Sigmoid colon (tissue), 7 donors: ENCODE data around the gene ZNF679. TPM values are rescaled to one million over a fixed set of nuclear protein-coding genes. Genes with fewer than 3 reads are reported as not detected.
"Not testable (repeated sequence)": the region's sequence is repeated elsewhere in the genome, so short reads cannot be mapped to it uniquely, and the experiment has no call there.

Source experiments
- DNase-seq: peaks from one replicate; pipeline ENCODE4 v3.0.0-alpha.2; 2019
- H3K27ac ChIP-seq, 4 donors: fragments of 200-600 bp; sonication (generic); one replicate each; pipeline ENCODE4 v1.5.1; 2016 to 2019; ENCODE audit warnings: mild to moderate bottlenecking in 1 of 4
- H3K27me3 ChIP-seq, 3 donors: fragments of 200-600 bp; sonication (generic); one replicate each; pipeline ENCODE4 v1.5.1; 2019; ENCODE audit warnings: mild to moderate bottlenecking in 1 of 3
- H3K36me3 ChIP-seq, 4 donors: fragments of 200-600 bp; sonication (generic); one replicate each; pipeline ENCODE4 v1.5.1; 2016 to 2019
- H3K4me1 ChIP-seq, 4 donors: fragments of 200-600 bp; sonication (generic); one replicate each; pipeline ENCODE4 v1.5.1; 2017 to 2019
- H3K4me3 ChIP-seq, 4 donors: fragments of 200-600 bp; sonication (generic); one replicate each; pipeline ENCODE4 v1.5.1; 2017 to 2019; ENCODE audit warnings: mild to moderate bottlenecking in 2 of 4, moderate library complexity in 1 of 4
- H3K9me3 ChIP-seq, 4 donors: fragments of 200-600 bp in 3 of 4; sonication (generic) in 3 of 4; one replicate each; pipeline versions ENCODE4 v1.5.1 to v1.6.1; 2013 to 2019
- EP300 ChIP-seq, 4 donors: sonication (generic); formaldehyde crosslinking; IDR thresholded peaks; one replicate each; pipeline ENCODE4 v1.6.1; 2017; ENCODE audit warnings: antibody characterized with exemption in 4 of 4
- POLR2A ChIP-seq, 2 donors: fragments of 450-650 bp; IDR thresholded peaks; one replicate each; pipeline ENCODE4 v1.6.1; 2016; ENCODE audit warnings: antibody characterized with exemption in 2 of 2, mild to moderate bottlenecking in 2 of 2, moderate library complexity in 2 of 2
- POLR2AphosphoS5 ChIP-seq, 4 donors: sonication (generic); formaldehyde crosslinking; IDR thresholded peaks; one replicate each; pipeline ENCODE4 v1.6.1; 2017; ENCODE audit warnings: antibody characterized with exemption in 4 of 4
- WGBS, 2 donors: extraction: QIAGEN DNeasy Blood & Tissue Kit; methylation state at CpG; one replicate each; pipeline ENCODE4 v1.1.7; 2013; 5-methylcytosine and 5-hydroxymethylcytosine counted together
- intact Hi-C: fragments of 100-400 bp; cut with DNase I; formaldehyde crosslinking; loops from one replicate; pipeline ENCODE4 v1.15.1; 2023
- polyA plus RNA-seq, 3 donors: library from polyadenylated mRNA; stranded (reverse); fragments of 200-250 nt; gene quantifications; one replicate each; pipeline ENCODE4 v1.2.3, GENCODE V29; 2013
- total RNA-seq, 4 donors: library from RNA; depleted of rRNA; stranded (reverse); fragments of >200 nt; gene quantifications; one replicate each; pipeline ENCODE4 v1.1.0, GENCODE V29; 2016
- TF ChIP-seq, protein P1 (sequence below), 4 experiments: fragments of 450-650 bp in 3 of 4; fragments of 200-600 bp in 1 of 4; IDR thresholded peaks; one replicate each; pipeline ENCODE4 v1.5.1; 2016 to 2019; ENCODE audit warnings: antibody characterized with exemption in 4 of 4, mild to moderate bottlenecking in 3 of 4, moderate library complexity in 2 of 4
- donor health status: healthy with polysubstance abuse.
- donor health status: Bipolar disorder and iron deficiency.
- donor health status: healthy.

The ZNF679 gene
- total and polyA plus RNA-seq, 7 donors, result not detected

DNA sequence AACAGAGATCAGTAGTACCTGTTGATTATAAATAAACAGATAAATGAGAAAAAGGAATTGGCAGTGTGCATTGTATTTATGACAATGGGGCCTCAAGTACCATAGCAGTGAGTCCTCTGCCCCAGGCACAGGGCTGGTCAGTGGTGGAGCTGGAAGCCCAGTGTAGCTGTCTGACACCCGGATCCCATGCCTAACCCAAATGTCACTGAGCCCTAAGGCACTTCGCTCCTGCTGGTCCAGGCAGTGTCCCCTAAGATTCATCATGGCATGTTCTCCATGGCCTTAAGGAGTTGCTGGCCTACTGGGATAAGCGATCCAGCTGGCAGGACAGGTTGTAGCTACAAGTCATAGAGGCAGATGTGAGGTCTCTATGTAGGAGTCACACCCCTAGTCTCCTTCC, 82.2 kb downstream of the ZNF679 start:
- Histone ChIP-seq H3K9me3 (no peaks in the 10 kb centered on the region), H3K4me1 (peaks cover 0 to 34% (median 25%) of the 10 kb centered on the region in 4 donors), H3K4me3 (no peak overlapping the region), H3K36me3 (no peaks in the 10 kb centered on the region), H3K27ac (no peak overlapping the region), H3K27me3 (no peaks in the 10 kb centered on the region)
- 80 to 98% methylated on average over 3 of the region's 3 CpGs for WGBS, 2 donors
- TF ChIP-seq, protein P1, sequence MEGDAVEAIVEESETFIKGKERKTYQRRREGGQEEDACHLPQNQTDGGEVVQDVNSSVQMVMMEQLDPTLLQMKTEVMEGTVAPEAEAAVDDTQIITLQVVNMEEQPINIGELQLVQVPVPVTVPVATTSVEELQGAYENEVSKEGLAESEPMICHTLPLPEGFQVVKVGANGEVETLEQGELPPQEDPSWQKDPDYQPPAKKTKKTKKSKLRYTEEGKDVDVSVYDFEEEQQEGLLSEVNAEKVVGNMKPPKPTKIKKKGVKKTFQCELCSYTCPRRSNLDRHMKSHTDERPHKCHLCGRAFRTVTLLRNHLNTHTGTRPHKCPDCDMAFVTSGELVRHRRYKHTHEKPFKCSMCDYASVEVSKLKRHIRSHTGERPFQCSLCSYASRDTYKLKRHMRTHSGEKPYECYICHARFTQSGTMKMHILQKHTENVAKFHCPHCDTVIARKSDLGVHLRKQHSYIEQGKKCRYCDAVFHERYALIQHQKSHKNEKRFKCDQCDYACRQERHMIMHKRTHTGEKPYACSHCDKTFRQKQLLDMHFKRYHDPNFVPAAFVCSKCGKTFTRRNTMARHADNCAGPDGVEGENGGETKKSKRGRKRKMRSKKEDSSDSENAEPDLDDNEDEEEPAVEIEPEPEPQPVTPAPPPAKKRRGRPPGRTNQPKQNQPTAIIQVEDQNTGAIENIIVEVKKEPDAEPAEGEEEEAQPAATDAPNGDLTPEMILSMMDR (IDR thresholded peaks at IDR 0.05), result no peak
- TF ChIP-seq POLR2A (IDR thresholded peaks at IDR 0.05) (no peak), EP300 (IDR thresholded peaks at IDR 0.05) (no peak), POLR2AphosphoS5 (IDR thresholded peaks at IDR 0.05) (no peak)
- no peak for DNase-seq
- intact Hi-C loops, result loop anchor here (10.0 kb wide), 1 partner anchor 594 kb away; the partner anchor contains the start of gene ZNF273

DNA sequence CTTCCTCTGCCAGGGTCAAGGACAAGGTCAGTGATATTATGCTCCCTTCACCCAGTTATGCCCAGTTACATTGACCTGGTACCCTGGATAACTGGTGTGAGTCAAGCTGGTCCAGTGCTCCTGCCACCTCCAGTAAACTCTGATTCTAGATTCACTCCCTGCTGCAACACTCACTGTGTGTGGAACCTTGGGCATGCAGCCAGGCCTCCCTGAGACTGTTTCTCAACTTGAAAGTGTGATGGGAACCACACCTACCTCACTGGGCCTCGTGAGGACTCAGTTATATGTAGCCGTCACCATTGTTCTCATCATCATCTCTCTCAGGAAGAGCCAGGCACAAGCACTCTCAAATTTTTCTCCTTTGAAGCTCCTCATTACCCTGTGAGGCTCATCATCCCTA, 84.6 kb downstream of the ZNF679 start:
- TF ChIP-seq, protein P1 (IDR thresholded peaks at IDR 0.05), result no peak
- TF ChIP-seq POLR2AphosphoS5 (IDR thresholded peaks at IDR 0.05) (no peak), POLR2A (IDR thresholded peaks at IDR 0.05) (no peak), EP300 (IDR thresholded peaks at IDR 0.05) (no peak)
- 41 to 63% methylated on average over 2 of the region's 2 CpGs for WGBS, 2 donors
- Histone ChIP-seq H3K4me3 (no peak overlapping the region), H3K36me3 (no peaks in the 10 kb centered on the region), H3K27ac (peak overlapping the region in 2 of 4 donors; percentile 67 to 70), H3K9me3 (no peaks in the 10 kb centered on the region), H3K4me1 (peaks cover 0 to 26% (median 20%) of the 10 kb centered on the region in 4 donors), H3K27me3 (no peaks in the 10 kb centered on the region)
- intact Hi-C loops, result loop anchor here (10.0 kb wide), 1 partner anchor 592 kb away; the partner anchor contains the start of gene ZNF273
- no peak for DNase-seq

DNA sequence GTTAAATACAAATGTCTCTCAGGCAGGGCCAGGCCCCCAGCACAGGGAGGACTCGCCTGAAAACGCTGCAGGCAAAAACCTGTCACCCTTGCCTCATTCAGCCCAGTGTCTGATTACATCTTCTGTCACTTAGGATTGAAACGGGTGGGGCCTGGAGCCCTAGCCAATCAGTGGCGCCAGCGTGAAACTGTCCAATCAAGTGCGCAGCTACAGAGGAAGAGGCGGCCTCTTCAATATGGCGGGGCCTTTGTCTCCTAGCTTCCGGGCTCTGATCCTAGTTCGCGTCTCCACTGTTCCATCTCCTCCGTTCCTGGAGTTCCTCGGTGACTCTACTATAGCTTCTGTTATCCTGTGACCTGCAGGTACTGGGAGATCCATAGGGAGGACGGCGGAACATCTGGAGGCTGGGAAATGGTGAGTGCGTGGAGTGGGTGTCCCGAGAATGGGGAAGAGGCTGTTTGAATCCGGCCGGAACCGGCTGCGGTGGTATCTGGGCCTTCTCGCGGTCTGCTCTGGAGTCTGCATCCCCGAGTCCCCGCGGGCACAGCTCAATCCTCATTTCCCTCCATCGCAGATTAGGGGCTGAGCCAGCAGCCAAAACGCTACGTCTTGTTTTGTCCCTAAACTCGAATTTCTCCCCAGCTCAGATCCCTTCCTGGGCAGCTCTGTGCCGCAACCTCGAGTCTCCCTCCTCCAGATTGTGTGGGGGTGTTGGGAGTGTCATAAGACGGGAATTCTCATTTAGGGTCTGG, 85.6 kb downstream of the ZNF679 start, which contains the start of gene ZNF736:
Gene ZNF736, plus strand, starts transcription at position 222 of the 752 bp plus-strand sequence. Its CDS starts 190 bp downstream, at position 412.
- DNase-seq, result peak; percentile 95
- Histone ChIP-seq H3K36me3 (no peaks in the 10 kb centered on the region), H3K27me3 (no peaks in the 10 kb centered on the region), H3K4me1 (peaks cover 0 to 22% (median 17%) of the 10 kb centered on the region in 4 donors), H3K27ac (peak within 1 kb of the TSS; percentile 67 to 79 (median 72)), H3K9me3 (no peaks in the 10 kb centered on the region), H3K4me3 (peak within 1 kb of the TSS; percentile 54 to 79 (median 74))
- WGBS, 2 donors, result 0% methylated on average over 33 of the region's 33 CpGs
- TF ChIP-seq POLR2AphosphoS5 (IDR thresholded peaks at IDR 0.05) (peak; percentile 41 to 83 (median 68)), EP300 (IDR thresholded peaks at IDR 0.05) (no peak)
- intact Hi-C loops, result loop anchor here (10.0 kb wide), 1 partner anchor 591 kb away; the partner anchor contains the start of gene ZNF273

DNA sequence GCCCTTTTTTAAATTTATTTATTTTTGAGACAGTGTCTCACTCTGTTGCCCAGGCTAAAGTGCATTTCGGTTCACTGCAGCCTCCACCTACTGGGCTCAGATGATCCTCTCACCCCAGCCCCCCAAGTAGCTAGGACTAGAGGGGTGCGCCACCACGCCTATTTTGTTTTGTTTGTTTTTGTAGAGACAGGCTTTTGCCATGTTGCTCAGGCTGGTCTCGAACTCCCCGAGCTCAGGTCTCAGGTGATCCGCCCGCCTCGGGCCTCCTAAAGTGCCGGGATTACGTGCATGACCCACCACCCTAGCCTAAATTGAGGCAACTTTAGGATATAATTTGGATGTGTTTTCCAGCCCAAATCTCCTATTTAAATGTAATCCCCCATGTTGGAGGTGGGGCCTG, 86.3 kb downstream of the ZNF679 start:
- peaks cover 0 to 22% (median 17%) of the 10 kb centered on the region in 4 donors for H3K4me1 ChIP-seq
- intact Hi-C loops, result loop anchor here (10.0 kb wide), 1 partner anchor 590 kb away; the partner anchor contains the start of gene ZNF273
- no peaks in the 10 kb centered on the region for H3K27me3 ChIP-seq
- peak overlapping the region; percentile 54 to 79 (median 74) for H3K4me3 ChIP-seq
- no peaks in the 10 kb centered on the region for H3K36me3 ChIP-seq
- H3K27ac ChIP-seq, result peak overlapping the region in 3 of 4 donors; percentile 67 to 79 (median 70)
- no peak for DNase-seq
- H3K9me3 ChIP-seq, result no peaks in the 10 kb centered on the region
- 24 to 27% methylated on average over 10 of the region's 10 CpGs for WGBS, 2 donors
- no peak for TF ChIP-seq EP300 (IDR thresholded peaks at IDR 0.05)
- no peak for TF ChIP-seq POLR2AphosphoS5 (IDR thresholded peaks at IDR 0.05)
- no peak for TF ChIP-seq POLR2A (IDR thresholded peaks at IDR 0.05)
- TF ChIP-seq, protein P1 (IDR thresholded peaks at IDR 0.05), result no peak

DNA sequence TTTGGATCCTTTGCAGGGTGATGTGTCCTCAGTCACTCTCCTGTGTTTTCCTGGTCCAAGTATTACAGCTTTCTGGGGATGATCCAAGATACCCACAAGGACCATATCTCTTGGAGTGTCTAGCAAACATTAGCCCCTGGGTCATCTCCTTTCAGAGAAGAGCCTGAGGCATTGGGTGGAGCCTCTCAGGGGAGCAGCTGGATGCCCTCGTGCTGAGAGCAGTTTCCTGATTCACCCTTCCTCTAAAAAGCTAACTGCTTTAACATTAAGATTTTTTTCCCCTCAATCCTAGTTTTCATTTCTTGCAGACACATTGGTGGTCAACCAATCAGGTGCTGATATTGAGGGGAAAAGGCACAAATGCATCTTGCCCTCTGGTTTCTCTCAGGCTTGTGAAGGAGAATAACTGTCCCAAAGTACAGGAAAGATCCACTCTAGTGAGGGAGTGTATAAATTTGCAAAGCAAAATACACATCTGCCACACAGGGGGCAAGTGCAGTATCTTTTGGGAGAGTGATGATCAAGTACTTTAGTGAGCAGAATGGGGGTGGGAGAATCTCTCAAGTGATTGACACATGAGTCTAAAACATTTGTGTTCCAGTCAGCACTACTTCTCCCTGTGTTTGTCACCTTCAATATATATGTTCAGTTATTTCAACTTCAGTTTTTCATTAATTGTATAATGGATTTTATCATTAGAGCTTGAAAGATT, 87.9 kb downstream of the ZNF679 start:
- DNase-seq, H3K36me3 ChIP-seq, H3K4me3 ChIP-seq, H3K27me3 ChIP-seq, H3K9me3 ChIP-seq, H3K27ac ChIP-seq: not testable (repeated sequence)
- WGBS, 2 donors, result 45 to 66% methylated on average over 1 of the region's 1 CpG
- intact Hi-C loops, result loop anchor here (10.0 kb wide), 1 partner anchor 589 kb away; the partner anchor contains the start of gene ZNF273
- H3K4me1 ChIP-seq, result peaks cover 0 to 22% (median 17%) of the 10 kb centered on the region in 4 donors

Other genes starting within 250 kb of the ZNF679 start
- not detected for gene ZNF722, start 229.6 kb upstream of the ZNF679 start, total RNA-seq
- gene ZNF722, start 229.6 kb upstream of the ZNF679 start, polyA plus RNA-seq, result not detected
- 1 to 10 TPM; 1.8 to 8.6 (median 3.8) TPM for gene ZNF727, start 183.0 kb upstream of the ZNF679 start, total RNA-seq
- under 1 TPM in 2 of 3 donors, not detected in 1; 0.06 to 0.60 TPM for gene ZNF727, start 183.0 kb upstream of the ZNF679 start, polyA plus RNA-seq
- gene ZNF735, start 21.3 kb upstream of the ZNF679 start, total RNA-seq, result not detected
- gene ZNF735, start 21.3 kb upstream of the ZNF679 start, polyA plus RNA-seq, result not detected
- 10 to 100 TPM in 1 of 4 donors, 1 to 10 TPM in 3; 4.1 to 22.4 (median 7.5) TPM for gene ZNF736, start 85.5 kb downstream of the ZNF679 start, total RNA-seq
- 1 to 10 TPM in 1 of 3 donors, under 1 TPM in 2; 0.60 to 5.5 (median 0.69) TPM for gene ZNF736, start 85.5 kb downstream of the ZNF679 start, polyA plus RNA-seq